Stimulated activated CD4-positive, alpha-beta T cell treated with anti-CD3 and anti-CD28 coated beads, TNF-alpha, amount 100 ng/mL, for 1 hour (primary cell): ENCODE results near the gene CFP.

Experiments
- DNase-seq, 3 donors: peaks; one replicate each; pipeline ENCODE4 v3.0.0-alpha.2; 2020; ENCODE audit warnings: low read depth in 3 of 3, low spot score in 1 of 3

The CFP gene

GRCh38 chrX:47638816-47639215 is 9.1 kb upstream of the CFP start:
- DNase-seq: no peak

GRCh38 chrX:47637546-47638195 is 7.9 kb upstream of the CFP start:
- DNase-seq: no peak

GRCh38 chrX:47634871-47635575 is 5.3 kb upstream of the CFP start:
- no peak for DNase-seq

GRCh38 chrX:47633689-47634590 is 4.2 kb upstream of the CFP start:
- DNase-seq: no peak

- DNase-seq: no peak
These were observed 2.9 kb upstream of the CFP start for GRCh38 chrX:47632666-47633065.

GRCh38 chrX:47631676-47632075 is 1.9 kb upstream of the CFP start:
- no peak for DNase-seq

GRCh38 chrX:47628982-47629381 is 748 bp downstream of the CFP start:
- DNase-seq: no peak

GRCh38 chrX:47625365-47625764 is 4.4 kb downstream of the CFP start:
- no peak for DNase-seq

- no peak for DNase-seq
These were observed 6.1 kb downstream of the CFP start for GRCh38 chrX:47623540-47624027.

GRCh38 chrX:47621851-47622250 is 7.9 kb downstream of the CFP start:
- DNase-seq: no peak

GRCh38 chrX:47620303-47620685 is 9.4 kb downstream of the CFP start:
- DNase-seq: no peak

- peak; percentile 53 to 68 (median 64) for DNase-seq
These were observed 10.0 kb downstream of the CFP start, which contains the start of gene SYN1 for GRCh38 chrX:47619486-47620302. TSS of gene SYN1 (minus strand) at chrX:47619857. CDS start at chrX:47619728, 129 bp downstream.

- no peak for DNase-seq
These were observed 10.7 kb downstream of the CFP start for GRCh38 chrX:47618923-47619485.

GRCh38 chrX:47614618-47615017 is 15.1 kb downstream of the CFP start:
- no peak for DNase-seq

- no peak for DNase-seq
These were observed 16.6 kb downstream of the CFP start for GRCh38 chrX:47613082-47613481.

- DNase-seq: no peak
These were observed 17.3 kb downstream of the CFP start for GRCh38 chrX:47612418-47612817.

- no peak for DNase-seq
These were observed 17.8 kb downstream of the CFP start for GRCh38 chrX:47611926-47612325.

GRCh38 chrX:47611489-47611888 is 18.2 kb downstream of the CFP start:
- DNase-seq: no peak

- DNase-seq: no peak
These were observed 19.2 kb downstream of the CFP start for GRCh38 chrX:47610511-47610910.

GRCh38 chrX:47608130-47608810 is 21.5 kb downstream of the CFP start:
- DNase-seq: no peak
